ENCODE data around the gene INPP4B.

Gene INPP4B

GRCh38 chr4:142728233-142728632 lies 117.9 kb downstream of the INPP4B start:
- TF ChIP-seq, protein P1, sequence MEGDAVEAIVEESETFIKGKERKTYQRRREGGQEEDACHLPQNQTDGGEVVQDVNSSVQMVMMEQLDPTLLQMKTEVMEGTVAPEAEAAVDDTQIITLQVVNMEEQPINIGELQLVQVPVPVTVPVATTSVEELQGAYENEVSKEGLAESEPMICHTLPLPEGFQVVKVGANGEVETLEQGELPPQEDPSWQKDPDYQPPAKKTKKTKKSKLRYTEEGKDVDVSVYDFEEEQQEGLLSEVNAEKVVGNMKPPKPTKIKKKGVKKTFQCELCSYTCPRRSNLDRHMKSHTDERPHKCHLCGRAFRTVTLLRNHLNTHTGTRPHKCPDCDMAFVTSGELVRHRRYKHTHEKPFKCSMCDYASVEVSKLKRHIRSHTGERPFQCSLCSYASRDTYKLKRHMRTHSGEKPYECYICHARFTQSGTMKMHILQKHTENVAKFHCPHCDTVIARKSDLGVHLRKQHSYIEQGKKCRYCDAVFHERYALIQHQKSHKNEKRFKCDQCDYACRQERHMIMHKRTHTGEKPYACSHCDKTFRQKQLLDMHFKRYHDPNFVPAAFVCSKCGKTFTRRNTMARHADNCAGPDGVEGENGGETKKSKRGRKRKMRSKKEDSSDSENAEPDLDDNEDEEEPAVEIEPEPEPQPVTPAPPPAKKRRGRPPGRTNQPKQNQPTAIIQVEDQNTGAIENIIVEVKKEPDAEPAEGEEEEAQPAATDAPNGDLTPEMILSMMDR (IDR thresholded peaks at IDR 0.05): no peak
- no peak for TF ChIP-seq ZFX (IDR thresholded peaks at IDR 0.05; ENCODE audit: borderline replicate concordance)
- H3K27ac ChIP-seq: no peak overlapping the region

DNA sequence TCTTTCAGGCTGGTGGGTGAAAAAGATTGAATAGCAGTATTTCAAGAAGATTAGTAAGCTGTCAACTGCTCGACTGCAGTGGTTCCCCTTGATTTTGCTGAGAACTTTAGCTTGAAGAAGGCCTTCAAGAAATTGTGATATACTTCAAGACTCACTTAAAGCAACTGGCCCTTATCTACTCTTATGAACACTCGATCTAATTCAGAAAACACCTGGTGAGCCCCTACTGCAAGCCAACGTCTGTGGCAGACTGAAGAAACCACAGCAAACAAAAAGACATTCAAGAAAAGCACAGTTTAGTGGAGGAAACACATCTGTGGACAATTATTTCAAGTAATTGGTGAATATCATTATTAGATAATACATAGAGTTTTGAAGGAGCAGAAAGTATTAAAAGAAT lies 119.0 kb downstream of the INPP4B start:
- no peak for TF ChIP-seq ZFX (IDR thresholded peaks at IDR 0.05; ENCODE audit: borderline replicate concordance)
- TF ChIP-seq, protein P1 (IDR thresholded peaks at IDR 0.05): no peak
- no peak overlapping the region for H3K27ac ChIP-seq

DNA sequence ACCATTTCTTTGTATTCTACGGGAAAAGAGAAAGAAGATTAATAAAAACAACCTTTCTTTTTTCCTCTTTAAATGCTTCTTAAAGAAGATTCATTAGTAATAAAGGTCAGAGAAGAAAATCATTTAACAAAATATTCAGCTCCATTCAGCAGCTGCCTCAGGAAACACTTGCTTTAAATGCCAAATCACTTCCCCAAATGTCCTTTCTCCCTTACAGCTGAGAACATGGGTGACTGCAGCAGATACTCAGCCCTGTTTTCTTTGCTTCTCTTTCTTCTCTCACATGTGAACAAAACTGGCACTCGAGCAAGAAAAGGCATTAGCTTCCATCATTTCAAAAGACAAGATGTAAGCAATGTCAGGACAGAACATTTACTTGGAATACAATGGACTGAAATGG lies 120.2 kb downstream of the INPP4B start:
- TF ChIP-seq, protein P1 (IDR thresholded peaks at IDR 0.05): no peak
- no peak for TF ChIP-seq ZFX (IDR thresholded peaks at IDR 0.05; ENCODE audit: borderline replicate concordance)
- no peak overlapping the region for H3K27ac ChIP-seq

- TF ChIP-seq ZFX (IDR thresholded peaks at IDR 0.05; ENCODE audit: borderline replicate concordance): no peak
- TF ChIP-seq, protein P1 (IDR thresholded peaks at IDR 0.05): no peak
- H3K27ac ChIP-seq: no peak overlapping the region
Observed at GRCh38 chr4:142721187-142721586, 124.9 kb downstream of the INPP4B start.

DNA sequence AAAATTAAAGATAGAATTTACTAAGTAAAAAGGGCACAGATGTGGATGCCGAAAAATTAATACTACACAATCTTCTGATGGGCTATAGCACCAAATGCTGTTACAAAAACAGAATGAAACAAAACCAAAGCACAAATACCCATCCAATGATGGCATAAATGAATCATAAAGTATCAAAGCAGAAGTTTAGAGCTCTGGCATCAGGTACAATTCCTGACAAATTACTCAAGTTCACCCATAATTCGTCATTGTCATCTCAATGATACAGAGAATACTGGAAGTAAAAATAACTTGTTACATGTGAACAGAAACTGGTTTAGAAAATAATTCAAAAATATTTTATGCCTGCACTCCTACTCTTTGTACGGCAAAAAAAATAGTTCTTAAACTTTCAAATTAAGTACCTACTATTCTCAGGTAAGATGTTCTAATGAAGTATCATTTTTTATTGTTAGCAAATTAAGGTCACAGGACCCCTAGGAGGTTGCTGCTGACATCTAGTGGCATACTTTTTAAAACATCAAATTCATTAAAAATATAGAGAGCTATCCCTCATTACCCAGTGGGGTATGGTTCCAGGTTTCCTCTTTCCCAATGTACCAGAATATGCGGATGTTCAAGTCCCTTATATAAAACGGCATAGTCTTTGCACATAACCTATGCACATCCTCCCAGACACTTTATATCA lies 126.1 kb downstream of the INPP4B start:
- TF ChIP-seq, protein P1 (IDR thresholded peaks at IDR 0.05): peak; percentile 78
- TF ChIP-seq ZFX (IDR thresholded peaks at IDR 0.05; ENCODE audit: borderline replicate concordance): no peak
- no peak overlapping the region for H3K27ac ChIP-seq

- TF ChIP-seq ZFX (IDR thresholded peaks at IDR 0.05; ENCODE audit: borderline replicate concordance): no peak
- TF ChIP-seq, protein P1 (IDR thresholded peaks at IDR 0.05): no peak
- no peak overlapping the region for H3K27ac ChIP-seq
Observed at GRCh38 chr4:142718981-142719380, 127.1 kb downstream of the INPP4B start.

DNA sequence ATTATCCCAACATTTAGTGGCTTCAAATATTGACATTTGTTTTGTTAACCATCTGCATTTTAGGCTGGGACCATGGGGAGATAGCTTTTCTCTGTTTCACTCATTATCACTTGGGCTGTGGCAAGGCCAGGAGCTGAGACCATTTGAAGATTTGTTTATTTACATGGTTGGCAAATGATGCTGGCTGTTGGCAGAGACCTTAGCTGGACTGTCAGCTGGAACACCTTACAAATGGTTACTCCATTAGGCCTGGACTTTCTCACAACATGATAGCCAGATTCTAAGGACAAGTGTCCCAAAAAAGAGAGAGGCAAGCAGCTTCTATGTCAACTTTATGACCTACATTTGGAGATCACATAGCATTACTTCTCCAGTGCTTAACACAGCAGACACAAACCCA lies 130.4 kb downstream of the INPP4B start:
- no peak overlapping the region for H3K27ac ChIP-seq
- TF ChIP-seq ZFX (IDR thresholded peaks at IDR 0.05; ENCODE audit: borderline replicate concordance): no peak
- TF ChIP-seq, protein P1 (IDR thresholded peaks at IDR 0.05): no peak

All from 22Rv1 (cell line).